GM23248 (cell line): ENCODE measurements around the gene KIAA1614. TPM values are rescaled to one million over a fixed set of nuclear protein-coding genes. Genes with fewer than 3 reads are reported as not detected.

Experiments
- DNase-seq: peaks from one replicate; pipeline ENCODE4 v3.0.0-alpha.2; 2015
- H2AFZ ChIP-seq: fragments of 200-600 bp; sonication (generic); 2 replicates; pipeline ENCODE4 v1.6.1; 2016; ENCODE audit warnings: antibody characterized with exemption
- H3F3A ChIP-seq: fragments of 200-600 bp; sonication (generic); 2 replicates; pipeline ENCODE4 v1.6.1; 2016; ENCODE audit warnings: mild to moderate bottlenecking, antibody characterized with exemption, mixed run types; ENCODE audit not compliant: insufficient read depth
- H3K27ac ChIP-seq: fragments of 200-600 bp; sonication (generic); 2 replicates; pipeline ENCODE4 v1.5.1; 2016; ENCODE audit warnings: mild to moderate bottlenecking
- H3K27me3 ChIP-seq: fragments of 200-600 bp; sonication (generic); replicated peaks from 2 replicates; pipeline ENCODE4 v1.6.1; 2016; ENCODE audit warnings: mild to moderate bottlenecking; ENCODE audit not compliant: insufficient read depth
- H3K36me3 ChIP-seq: fragments of 200-600 bp; sonication (generic); 2 replicates; pipeline ENCODE4 v1.6.1; 2016; ENCODE audit warnings: low read depth, mild to moderate bottlenecking
- H3K4me1 ChIP-seq: fragments of 200-600 bp; sonication (generic); 2 replicates; pipeline ENCODE4 v1.6.1; 2016; ENCODE audit warnings: mild to moderate bottlenecking; ENCODE audit not compliant: insufficient read depth
- H3K4me2 ChIP-seq: fragments of 200-600 bp; sonication (generic); one replicate; pipeline ENCODE4 v1.6.1; 2016; ENCODE audit warnings: mild to moderate bottlenecking; ENCODE audit not compliant: unreplicated experiment
- H3K4me3 ChIP-seq: fragments of 200-600 bp; sonication (generic); 2 replicates; pipeline ENCODE4 v1.5.1; 2016; ENCODE audit warnings: mild to moderate bottlenecking
- H3K79me2 ChIP-seq: fragments of 200-600 bp; sonication (generic); 2 replicates; pipeline ENCODE4 v1.6.1; 2016; ENCODE audit warnings: mild to moderate bottlenecking; ENCODE audit not compliant: insufficient read depth
- H3K9ac ChIP-seq: fragments of 200-600 bp; sonication (generic); 2 replicates; pipeline ENCODE4 v1.6.1; 2016; ENCODE audit warnings: mild to moderate bottlenecking
- H3K9me2 ChIP-seq: fragments of 200-600 bp; sonication (generic); 2 replicates; pipeline ENCODE4 v1.6.1; 2016; ENCODE audit warnings: mixed run types, mild to moderate bottlenecking, moderate library complexity; ENCODE audit not compliant: insufficient read depth
- H3K9me3 ChIP-seq: fragments of 200-600 bp; sonication (generic); one replicate; pipeline ENCODE4 v1.6.1; 2017; ENCODE audit warnings: low read depth
- H4K20me1 ChIP-seq: fragments of 200-600 bp; sonication (generic); 2 replicates; pipeline ENCODE4 v1.6.0; 2016; ENCODE audit not compliant: insufficient read depth
- EZH2 ChIP-seq: fragments of 200-600 bp; sonication (generic); IDR thresholded peaks from 2 replicates; pipeline ENCODE4 v1.6.1; 2018; ENCODE audit warnings: antibody characterized with exemption, mild to moderate bottlenecking; ENCODE audit not compliant: insufficient read depth, poor library complexity, severe bottlenecking
- EZH2phosphoT487 ChIP-seq: fragments of 200-600 bp; sonication (generic); IDR thresholded peaks from 2 replicates; pipeline ENCODE4 v1.6.1; 2018; ENCODE audit warnings: antibody characterized with exemption, moderate library complexity, mild to moderate bottlenecking, low read depth; ENCODE audit not compliant: insufficient read depth
- WGBS, 2 experiments: methylation state at CpG; one replicate each; pipeline ENCODE4 v1.1.6; 2015 to 2017; ENCODE audit warnings: low lambda C conversion rate in 2 of 2, low coverage in 1 of 2; ENCODE audit errors: missing lambda C conversion rate in 2 of 2; 5-methylcytosine and 5-hydroxymethylcytosine counted together
- in situ Hi-C: fragments of 300-500 bp; cut with MboI; formaldehyde crosslinking; loops from 2 replicates; pipeline ENCODE4 v1.15.0; 2020
- polyA plus RNA-seq: library from polyadenylated mRNA; unstranded; fragments of >200 nt; fragmentation: Nextera tagmentation; extraction: Ambion mirVana; gene quantifications from 2 replicates; pipeline ENCODE4 v1.2.1, GENCODE V29; 2016
- total RNA-seq: library from RNA; depleted of rRNA; stranded (reverse); fragments of >200 nt; shearing (Covaris generic); gene quantifications from 2 replicates; pipeline ENCODE4 v1.2.3, GENCODE V29; 2014

KIAA1614 gene
- total and polyA plus RNA-seq, 2 experiments from 2014 or later: 2.7 to 11.7 TPM

- no peak for TF ChIP-seq EZH2phosphoT487
- TF ChIP-seq EZH2: no peak
- in situ Hi-C loops: no loop called here
Measured at GRCh38 chr1:180892272-180892671, 20.4 kb upstream of the KIAA1614 start.

DNA sequence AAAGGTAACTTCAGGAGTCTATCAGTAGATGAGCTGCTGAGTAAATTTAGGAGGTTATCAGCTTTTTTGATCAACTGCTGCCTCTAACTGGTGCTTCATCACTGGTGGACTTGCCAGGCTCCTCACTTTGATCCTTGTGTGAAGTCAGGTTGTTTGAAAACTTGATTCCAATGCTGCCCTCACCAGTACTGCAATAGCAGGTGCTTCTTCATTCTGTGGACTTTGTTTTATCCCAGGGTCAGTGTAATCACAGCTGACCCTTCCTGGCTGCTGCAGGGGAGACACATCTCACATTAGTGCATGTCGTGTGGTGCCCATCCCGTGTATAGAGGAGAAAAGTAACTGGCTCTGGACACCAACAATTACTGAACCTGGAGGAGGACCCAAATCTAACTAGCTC is 20.0 kb upstream of the KIAA1614 start:
- no peaks in the 10 kb centered on the region for H3K9me2 ChIP-seq
- H3K27me3 ChIP-seq: no peaks in the 10 kb centered on the region
- in situ Hi-C loops: no loop called here
- H2AFZ ChIP-seq: no peak overlapping the region
- H3K4me2 ChIP-seq: no peak overlapping the region
- H3K36me3 ChIP-seq: no peaks in the 10 kb centered on the region
- no peaks in the 10 kb centered on the region for H3K79me2 ChIP-seq
- H3K27ac ChIP-seq: no peak overlapping the region
- 95 to 98% methylated on average over 2 of the region's 2 CpGs for WGBS, 2 experiments
- H3F3A ChIP-seq: no peaks in the 10 kb centered on the region
- no peak overlapping the region for H3K9ac ChIP-seq
- no peak for DNase-seq
- no peaks in the 10 kb centered on the region for H3K9me3 ChIP-seq
- no peaks in the 10 kb centered on the region for H3K4me1 ChIP-seq
- no peak overlapping the region for H3K4me3 ChIP-seq
- H4K20me1 ChIP-seq: no peaks in the 10 kb centered on the region
- TF ChIP-seq EZH2: no peak
- TF ChIP-seq EZH2phosphoT487: no peak

More at GRCh38 chr1:180892272-180892671, 20.4 kb upstream of the KIAA1614 start:
- Histone ChIP-seq H3K9me3 (no peaks in the 10 kb centered on the region), H3K79me2 (no peaks in the 10 kb centered on the region), H2AFZ (no peak overlapping the region), H3K27ac (no peak overlapping the region), H3F3A (no peaks in the 10 kb centered on the region), H3K9ac (no peak overlapping the region), H3K9me2 (no peaks in the 10 kb centered on the region), H3K4me1 (no peaks in the 10 kb centered on the region), H4K20me1 (no peaks in the 10 kb centered on the region), H3K36me3 (no peaks in the 10 kb centered on the region), H3K27me3 (no peaks in the 10 kb centered on the region), H3K4me3 (no peak overlapping the region), H3K4me2 (no peak overlapping the region)
- DNase-seq: no peak
- WGBS, 2 experiments: 78 to 79% methylated on average over 5 of the region's 5 CpGs

DNA sequence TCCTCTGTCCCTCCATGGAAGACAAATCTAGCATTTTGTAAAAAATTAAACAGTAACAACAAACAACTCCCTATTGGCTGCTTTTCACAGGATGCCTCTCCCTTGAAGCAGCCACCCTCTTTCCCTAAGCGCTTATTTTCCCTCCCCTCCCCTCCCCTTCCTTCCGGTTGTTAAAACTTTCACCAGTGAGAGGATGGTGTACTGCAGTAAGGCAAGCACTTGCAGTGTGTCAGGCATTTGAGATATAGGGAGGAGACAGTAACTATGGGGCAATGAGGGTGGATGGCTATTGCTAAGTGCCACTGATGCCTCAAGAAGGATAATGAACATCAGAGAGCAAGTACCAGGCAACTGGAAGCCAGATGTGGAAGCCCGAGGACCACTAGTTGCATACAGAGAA is 19.1 kb upstream of the KIAA1614 start:
- no peak overlapping the region for H3K27ac ChIP-seq
- H4K20me1 ChIP-seq: no peaks in the 10 kb centered on the region
- no peaks in the 10 kb centered on the region for H3K36me3 ChIP-seq
- in situ Hi-C loops: no loop called here
- H3K79me2 ChIP-seq: no peaks in the 10 kb centered on the region
- no peaks in the 10 kb centered on the region for H3K9me2 ChIP-seq
- H3K9me3 ChIP-seq: no peaks in the 10 kb centered on the region
- no peak overlapping the region for H3K4me2 ChIP-seq
- H3K9ac ChIP-seq: no peak overlapping the region
- 0 out of 2 replicates have a peak, but pooled peaks cover 5% of the 10 kb centered on the region for H3K4me1 ChIP-seq
- no peak overlapping the region for H2AFZ ChIP-seq
- TF ChIP-seq EZH2: no peak
- no peak for TF ChIP-seq EZH2phosphoT487
- no peak overlapping the region for H3K4me3 ChIP-seq
- no peak for DNase-seq
- H3F3A ChIP-seq: 0 out of 2 replicates have a peak, but pooled peaks cover 3% of the 10 kb centered on the region
- H3K27me3 ChIP-seq: no peaks in the 10 kb centered on the region
- 57 to 58% methylated on average over 3 of the region's 3 CpGs for WGBS, 2 experiments

DNA sequence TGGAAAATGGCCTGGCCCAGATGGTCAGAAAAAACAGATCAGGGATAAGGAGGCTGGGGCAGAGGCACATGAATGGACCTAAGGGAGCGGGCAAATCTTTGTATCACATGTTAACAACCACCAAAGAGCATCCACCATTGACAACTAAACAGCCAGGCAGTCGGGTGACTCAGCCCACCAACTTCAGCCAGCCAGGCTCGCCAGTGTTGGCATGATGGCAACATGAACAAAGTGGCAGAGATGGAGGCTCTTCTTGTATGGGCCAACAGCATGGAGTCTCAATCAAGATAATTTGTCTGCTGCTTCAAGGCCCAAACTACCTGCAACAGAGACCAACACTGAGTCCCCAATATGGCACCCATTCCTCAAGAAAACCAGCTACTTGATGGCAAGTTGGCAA is 16.5 kb upstream of the KIAA1614 start:
- in situ Hi-C loops: no loop called here
- Histone ChIP-seq H4K20me1 (no peaks in the 10 kb centered on the region), H3K9ac (no peak overlapping the region), H3K27ac (no peak overlapping the region), H3K4me3 (no peak overlapping the region), H3K4me1 (0 out of 2 replicates have a peak, but pooled peaks cover 7% of the 10 kb centered on the region), H3K4me2 (no peak overlapping the region), H2AFZ (no peak overlapping the region), H3K36me3 (no peaks in the 10 kb centered on the region), H3K9me2 (no peaks in the 10 kb centered on the region), H3F3A (0 out of 2 replicates have a peak, but pooled peaks cover 3% of the 10 kb centered on the region), H3K27me3 (no peaks in the 10 kb centered on the region), H3K79me2 (no peaks in the 10 kb centered on the region), H3K9me3 (no peaks in the 10 kb centered on the region)
- no peak for DNase-seq
- WGBS, 2 experiments: 94 to 98% methylated on average over 3 of the region's 3 CpGs
- TF ChIP-seq EZH2phosphoT487 (no peak), EZH2 (no peak)
